ENCODE data around the gene GPC6. TPM values are rescaled to one million over a fixed set of nuclear protein-coding genes. Genes with fewer than 3 reads are reported as not detected.

Gene GPC6
- total RNA-seq, 2 donors from 2014 or later, result 3.4 to 5.3 TPM

- H3K4me1 ChIP-seq (replicated peaks), result no peaks in the 10 kb centered on the region
- no peaks in the 10 kb centered on the region for H3K9me3 ChIP-seq
- no peak for DNase-seq (ENCODE audit: low spot score)
- TF ChIP-seq POLR2A (IDR thresholded peaks at IDR 0.05) (no peak), POLR2AphosphoS5 (IDR thresholded peaks at IDR 0.05) (no peak)
- no peak overlapping the region for H3K27ac ChIP-seq
- H3K27me3 ChIP-seq (replicated peaks; ENCODE audit: insufficient read depth), result no peaks in the 10 kb centered on the region
- no peaks in the 10 kb centered on the region for H3K36me3 ChIP-seq
- intact Hi-C loops (cut with DNase I), result no loop called here
- whole genome bisulfite sequencing, result 75% methylated on average over 1 of the region's 1 CpG
- H3K4me3 ChIP-seq, result no peak overlapping the region
These were observed 53.4 kb downstream of the GPC6 start for GRCh38 chr13:93279982-93280381.

- H3K4me3 ChIP-seq, result no peak overlapping the region
- 95% methylated on average over 8 of the region's 8 CpGs for WGBS
- H3K4me1 ChIP-seq (replicated peaks), result no peaks in the 10 kb centered on the region
- no peaks in the 10 kb centered on the region for H3K27me3 ChIP-seq (replicated peaks; ENCODE audit: insufficient read depth)
- DNase-seq (ENCODE audit: low spot score), result no peak
- no peak overlapping the region for H3K27ac ChIP-seq
- intact Hi-C loops (cut with DNase I), result no loop called here
- no peak for TF ChIP-seq POLR2AphosphoS5 (IDR thresholded peaks at IDR 0.05)
- TF ChIP-seq CTCF (IDR thresholded peaks at IDR 0.05), result no peak
- TF ChIP-seq POLR2A (IDR thresholded peaks at IDR 0.05), result no peak
- H3K36me3 ChIP-seq, result no peaks in the 10 kb centered on the region
- no peaks in the 10 kb centered on the region for H3K9me3 ChIP-seq
These were observed 54.1 kb downstream of the GPC6 start for GRCh38 chr13:93280688-93281087.

- TF ChIP-seq CTCF (IDR thresholded peaks at IDR 0.05), result no peak
- no peak for TF ChIP-seq POLR2A (IDR thresholded peaks at IDR 0.05)
- TF ChIP-seq POLR2AphosphoS5 (IDR thresholded peaks at IDR 0.05), result no peak
- WGBS, result 70% methylated on average over 4 of the region's 4 CpGs
- intact Hi-C loops (cut with DNase I), result no loop called here
These were observed 56.6 kb downstream of the GPC6 start for GRCh38 chr13:93283255-93283654.

GRCh38 chr13:93284064-93284463 lies 57.5 kb downstream of the GPC6 start:
- H3K27ac ChIP-seq, result no peak overlapping the region
- H3K36me3 ChIP-seq, result no peaks in the 10 kb centered on the region
- TF ChIP-seq POLR2AphosphoS5 (IDR thresholded peaks at IDR 0.05) (no peak), CTCF (IDR thresholded peaks at IDR 0.05) (no peak), POLR2A (IDR thresholded peaks at IDR 0.05) (no peak)
- H3K9me3 ChIP-seq, result no peaks in the 10 kb centered on the region
- intact Hi-C loops (cut with DNase I), result no loop called here
- H3K4me3 ChIP-seq, result no peak overlapping the region
- 44% methylated on average over 1 of the region's 1 CpG for WGBS
- DNase-seq (ENCODE audit: low spot score), result no peak
- H3K27me3 ChIP-seq (replicated peaks; ENCODE audit: insufficient read depth), result no peaks in the 10 kb centered on the region
- no peaks in the 10 kb centered on the region for H3K4me1 ChIP-seq (replicated peaks)

More at GRCh38 chr13:93283255-93283654, 56.6 kb downstream of the GPC6 start:
- no peak overlapping the region for H3K4me3 ChIP-seq
- no peaks in the 10 kb centered on the region for H3K36me3 ChIP-seq
- H3K27ac ChIP-seq, result no peak overlapping the region
- H3K9me3 ChIP-seq, result no peaks in the 10 kb centered on the region
- no peaks in the 10 kb centered on the region for H3K27me3 ChIP-seq (replicated peaks; ENCODE audit: insufficient read depth)
- no peaks in the 10 kb centered on the region for H3K4me1 ChIP-seq (replicated peaks)
- no peak for DNase-seq (ENCODE audit: low spot score)

GRCh38 chr13:93286047-93286446 lies 59.4 kb downstream of the GPC6 start:
- H3K4me1 ChIP-seq (replicated peaks), result no peaks in the 10 kb centered on the region
- no peaks in the 10 kb centered on the region for H3K9me3 ChIP-seq
- WGBS, result 40% methylated on average over 4 of the region's 4 CpGs
- no peaks in the 10 kb centered on the region for H3K36me3 ChIP-seq
- intact Hi-C loops (cut with DNase I), result no loop called here
- H3K27ac ChIP-seq, result no peak overlapping the region
- no peak overlapping the region for H3K4me3 ChIP-seq
- TF ChIP-seq POLR2A (IDR thresholded peaks at IDR 0.05), result no peak
- no peak for TF ChIP-seq POLR2AphosphoS5 (IDR thresholded peaks at IDR 0.05)
- no peak for TF ChIP-seq CTCF (IDR thresholded peaks at IDR 0.05)
- no peaks in the 10 kb centered on the region for H3K27me3 ChIP-seq (replicated peaks; ENCODE audit: insufficient read depth)
- DNase-seq (ENCODE audit: low spot score), result no peak
